DMS114 treated with DMSO at 0.1 percent for 48 hours (cell line): Measurements from ENCODE around the gene OSBPL9.
"Not testable (repeated sequence)": the region's sequence is repeated elsewhere in the genome, so short reads cannot be mapped to it uniquely, and the experiment has no call there.

Experiments used
- DNase-seq: peaks from one replicate; lab custom pipeline; 2025; ENCODE audit not compliant: unreplicated experiment; lab: John Stamatoyannopoulos, UW

Gene OSBPL9

GRCh38 chr1:51636191-51636590 is 19.3 kb downstream of the OSBPL9 start:
- DNase-seq = no peak

GRCh38 chr1:51636764-51637522 is 20.1 kb downstream of the OSBPL9 start:
- no peak for DNase-seq

DNA sequence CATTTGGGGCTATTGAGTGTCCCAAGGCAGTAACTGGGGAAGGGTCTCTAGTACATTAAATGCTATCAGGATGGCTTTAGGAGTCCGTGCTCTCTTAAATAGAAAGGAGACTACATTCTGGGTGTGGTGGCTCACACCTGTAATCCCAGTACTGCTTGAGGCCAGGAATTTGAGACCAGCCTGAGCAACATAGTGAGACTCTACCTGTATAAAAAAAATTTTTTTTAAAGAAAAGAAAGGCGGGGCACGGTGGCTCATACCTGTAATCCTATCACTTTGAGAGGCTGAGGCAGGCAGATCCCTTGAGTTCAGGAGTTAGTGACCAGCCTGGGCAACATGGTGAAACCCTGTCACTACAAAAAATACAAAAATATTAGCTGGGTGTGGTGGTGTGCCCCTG is 21.5 kb downstream of the OSBPL9 start:
- DNase-seq = no peak

- no peak for DNase-seq
Measured at GRCh38 chr1:51639694-51640093, 22.8 kb downstream of the OSBPL9 start.

DNA sequence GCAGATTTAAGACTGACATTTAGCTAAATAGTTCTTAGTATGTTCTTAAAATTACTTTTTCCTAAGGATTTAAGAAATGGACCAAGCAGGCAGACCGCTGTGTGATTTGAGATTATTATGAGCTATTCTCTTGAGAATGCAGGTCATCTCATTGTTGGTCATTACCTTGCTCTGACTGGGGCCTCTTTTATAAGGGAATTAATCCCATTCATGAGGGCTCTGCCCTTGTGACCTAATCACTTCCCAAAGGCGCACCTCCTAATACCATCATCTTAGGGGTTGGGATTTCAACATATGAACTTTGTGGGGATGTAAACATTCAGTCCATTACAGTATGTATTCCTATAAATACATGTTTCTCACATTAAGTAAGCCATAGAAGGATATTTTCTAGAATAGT is 24.2 kb downstream of the OSBPL9 start:
- no peak for DNase-seq

GRCh38 chr1:51642739-51643142 is 25.8 kb downstream of the OSBPL9 start:
- DNase-seq = no peak

DNA sequence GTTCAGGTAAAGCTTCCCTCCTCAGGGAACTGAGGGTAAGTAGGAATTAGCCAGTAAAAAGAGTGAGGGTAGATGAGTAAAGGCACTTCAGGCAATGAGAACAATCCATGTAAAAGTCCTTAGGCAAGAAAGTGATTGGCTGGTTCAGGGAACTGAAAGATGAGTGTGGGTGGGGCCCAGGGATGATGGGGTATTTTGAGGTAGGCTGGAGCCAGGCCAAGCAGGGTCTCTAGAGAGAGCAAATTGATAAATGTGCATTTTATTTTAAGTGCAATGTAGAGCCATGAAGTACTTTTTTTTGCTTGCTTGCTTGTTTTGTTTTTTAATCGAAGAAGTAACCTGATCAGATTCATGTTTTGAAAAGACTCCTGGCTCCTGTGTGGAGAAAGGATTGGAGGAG is 26.5 kb downstream of the OSBPL9 start:
- no peak for DNase-seq

- DNase-seq = no peak
Measured at GRCh38 chr1:51644020-51644419, 27.1 kb downstream of the OSBPL9 start.

DNA sequence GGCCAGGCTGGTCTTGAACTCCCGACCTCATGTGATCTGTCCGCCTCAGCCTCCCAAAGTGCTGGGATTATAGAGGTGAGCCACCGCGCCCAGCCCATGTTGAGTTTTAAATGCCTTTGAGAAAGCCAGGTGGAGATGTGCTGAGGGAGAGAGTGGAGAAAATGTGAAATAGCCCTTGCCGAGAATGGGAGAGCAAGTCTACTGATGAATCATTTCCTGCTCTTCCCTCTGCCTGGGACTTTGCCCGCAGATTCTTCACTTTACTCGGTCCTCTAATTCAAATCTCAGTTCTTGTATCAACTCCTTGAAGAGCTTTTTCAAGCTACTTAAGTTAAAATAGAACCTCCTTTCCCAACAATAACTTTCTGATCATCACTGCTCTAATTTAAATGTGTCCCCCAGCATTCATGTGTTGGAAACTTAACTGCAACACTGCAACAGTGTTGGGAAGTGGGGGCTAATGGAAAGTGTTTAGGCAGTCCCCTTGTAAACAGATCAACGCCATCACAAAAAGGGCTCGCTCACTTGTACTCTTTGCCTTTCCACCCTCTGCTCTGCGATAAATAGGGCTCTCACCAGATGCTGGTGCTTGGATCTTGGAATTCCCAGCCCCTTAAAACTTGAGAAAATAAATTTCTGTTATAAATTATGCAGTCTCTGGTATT is 27.8 kb downstream of the OSBPL9 start:
- DNase-seq = no peak

DNA sequence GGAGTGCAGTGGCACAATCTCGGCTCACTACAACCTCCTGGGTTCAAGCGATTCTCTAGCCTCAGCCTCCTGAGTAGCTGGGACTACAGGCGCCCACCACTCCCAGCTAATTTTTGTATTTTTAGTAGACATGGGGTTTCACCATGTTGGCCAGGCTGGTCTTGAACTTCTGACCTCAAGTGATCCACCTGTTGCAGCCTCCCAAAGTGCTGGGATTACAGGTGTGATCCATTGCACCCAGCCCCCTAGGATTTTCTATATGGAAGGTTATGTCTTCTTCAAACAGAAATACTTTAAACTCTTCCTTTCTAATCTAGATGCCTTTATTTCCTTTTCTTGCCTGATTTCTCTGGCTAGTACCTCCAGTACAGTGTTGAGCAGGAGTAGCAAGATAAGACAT is 29.7 kb downstream of the OSBPL9 start:
- DNase-seq = not testable (repeated sequence)

GRCh38 chr1:51648180-51649109 is 31.6 kb downstream of the OSBPL9 start:
- no peak for DNase-seq

DNA sequence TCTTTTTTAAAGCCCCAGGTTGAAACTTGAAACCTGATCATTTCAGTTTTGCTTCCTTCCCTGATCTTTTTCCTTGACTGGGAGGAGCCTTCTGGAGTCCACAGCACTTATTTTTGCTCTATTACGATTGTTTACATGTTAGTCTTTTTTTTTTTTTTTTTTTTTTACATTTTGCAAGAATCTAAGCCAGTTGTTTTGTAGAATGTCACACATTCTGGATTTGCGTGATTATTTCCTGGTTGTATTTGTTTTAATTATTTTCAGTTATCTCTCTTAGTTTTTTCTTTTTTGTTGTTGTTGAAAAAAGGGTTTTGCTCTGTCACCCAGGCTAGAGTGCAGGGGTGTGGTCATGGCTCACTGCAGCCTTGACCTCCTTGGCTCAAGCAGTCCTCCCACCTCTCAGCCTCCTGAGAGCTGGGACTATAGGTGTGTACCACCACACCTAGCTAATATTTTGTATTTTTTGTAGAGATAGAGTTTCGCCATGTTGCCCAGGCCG is 32.8 kb downstream of the OSBPL9 start:
- DNase-seq = no peak

DNA sequence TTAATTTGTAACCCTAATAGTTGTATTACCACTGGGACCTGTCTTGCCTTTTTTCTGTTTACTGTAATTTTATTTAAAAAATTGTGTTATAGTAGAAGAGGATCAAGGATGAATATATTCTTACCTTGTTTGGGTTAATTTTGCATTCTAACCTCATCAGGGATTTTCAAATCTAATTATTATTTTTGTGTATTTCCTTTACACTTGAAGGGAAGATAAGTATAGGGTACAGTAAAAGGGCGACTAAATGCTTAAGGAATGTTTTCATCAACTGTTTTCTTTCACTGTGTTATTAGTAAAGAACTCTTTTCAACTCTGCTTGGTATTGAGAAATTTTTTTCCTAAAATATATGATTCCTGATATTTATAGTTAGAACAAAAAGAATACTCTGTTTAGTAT is 33.3 kb downstream of the OSBPL9 start:
- no peak for DNase-seq

- no peak for DNase-seq
Measured at GRCh38 chr1:51651552-51651942, 34.7 kb downstream of the OSBPL9 start.

DNA sequence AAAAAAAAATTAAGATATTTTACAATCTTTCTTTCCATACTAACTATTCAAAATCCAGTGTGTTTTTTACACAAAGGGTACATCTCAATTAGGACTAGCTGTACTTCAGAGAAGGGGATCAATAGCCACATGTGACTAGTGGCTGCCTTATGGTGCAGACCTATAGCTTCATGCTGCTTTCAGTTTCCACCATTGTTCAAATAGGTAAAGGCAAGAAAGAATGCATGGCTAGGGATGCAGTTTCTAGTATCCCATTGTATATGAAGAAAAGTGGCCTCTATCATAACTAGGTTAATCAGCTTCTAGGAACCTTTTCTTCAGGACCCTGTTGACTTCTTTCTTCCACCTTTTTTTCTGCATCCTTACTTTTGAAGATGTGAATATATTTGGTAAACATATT is 35.7 kb downstream of the OSBPL9 start:
- DNase-seq = no peak

- no peak for DNase-seq
Measured at GRCh38 chr1:51653127-51653526, 36.2 kb downstream of the OSBPL9 start.

- DNase-seq = no peak
Measured at GRCh38 chr1:51654000-51654399, 37.1 kb downstream of the OSBPL9 start.

GRCh38 chr1:51656374-51656773 is 39.5 kb downstream of the OSBPL9 start:
- no peak for DNase-seq

- no peak for DNase-seq
Measured at GRCh38 chr1:51660580-51660979, 43.7 kb downstream of the OSBPL9 start.

- no peak for DNase-seq
Measured at GRCh38 chr1:51661081-51661518, 44.2 kb downstream of the OSBPL9 start.

GRCh38 chr1:51663105-51663504 is 46.2 kb downstream of the OSBPL9 start:
- no peak for DNase-seq
